Non-pigmented ciliary epithelial cell (primary cell): Measurements from ENCODE around the gene GNB1L.
A peak's percentile ranks its signal among the peaks of the same experiment; 100 is the strongest.

Source experiments
- DNase-seq: peaks from one replicate; pipeline ENCODE4 v3.0.0-alpha.2; 2010; ENCODE audit warnings: low read depth

Gene GNB1L

GRCh38 chr22:19823191-19823901 lies 31.3 kb downstream of the GNB1L start:
- DNase-seq, result no peak

DNA sequence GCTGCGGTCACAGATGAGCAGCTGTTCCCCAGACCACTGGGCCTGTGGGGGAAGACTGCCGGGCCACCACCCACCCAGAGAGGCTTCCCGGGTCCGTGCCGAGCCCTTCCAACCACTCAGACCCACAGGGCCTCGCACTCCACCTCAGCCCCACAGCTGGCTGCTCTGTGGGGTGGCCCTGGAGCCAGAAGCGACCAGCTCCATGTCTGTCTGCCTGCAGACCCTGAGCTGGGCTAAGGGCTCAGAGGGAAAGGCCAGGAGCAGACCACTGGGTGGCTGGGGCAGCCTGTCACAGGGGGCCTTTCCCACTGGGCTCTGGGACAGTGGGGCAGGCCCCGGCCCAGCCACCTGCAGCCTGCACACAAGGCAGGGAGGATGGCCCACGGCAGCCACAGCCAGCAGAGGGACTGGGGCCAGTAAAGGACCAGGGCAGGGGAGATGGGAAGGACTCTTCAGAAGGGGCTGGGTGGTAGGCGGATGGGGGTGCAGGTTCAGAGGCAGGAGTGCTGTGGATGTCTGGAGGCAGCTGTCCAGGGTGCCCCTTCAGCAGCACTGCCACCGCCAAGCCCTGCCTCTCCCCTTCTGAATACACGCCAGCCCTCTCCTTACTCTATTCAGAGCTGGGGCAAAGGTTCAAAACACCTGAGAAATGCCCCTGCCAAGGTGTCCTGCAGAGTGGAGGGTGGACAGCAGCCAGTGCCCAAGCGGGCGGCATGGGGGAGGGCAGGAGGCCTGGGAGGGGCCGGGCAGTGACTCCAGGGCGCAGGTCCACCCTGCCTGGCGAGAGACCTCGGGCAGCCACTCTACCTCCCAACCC lies 32.2 kb downstream of the GNB1L start:
- DNase-seq, result no peak

DNA sequence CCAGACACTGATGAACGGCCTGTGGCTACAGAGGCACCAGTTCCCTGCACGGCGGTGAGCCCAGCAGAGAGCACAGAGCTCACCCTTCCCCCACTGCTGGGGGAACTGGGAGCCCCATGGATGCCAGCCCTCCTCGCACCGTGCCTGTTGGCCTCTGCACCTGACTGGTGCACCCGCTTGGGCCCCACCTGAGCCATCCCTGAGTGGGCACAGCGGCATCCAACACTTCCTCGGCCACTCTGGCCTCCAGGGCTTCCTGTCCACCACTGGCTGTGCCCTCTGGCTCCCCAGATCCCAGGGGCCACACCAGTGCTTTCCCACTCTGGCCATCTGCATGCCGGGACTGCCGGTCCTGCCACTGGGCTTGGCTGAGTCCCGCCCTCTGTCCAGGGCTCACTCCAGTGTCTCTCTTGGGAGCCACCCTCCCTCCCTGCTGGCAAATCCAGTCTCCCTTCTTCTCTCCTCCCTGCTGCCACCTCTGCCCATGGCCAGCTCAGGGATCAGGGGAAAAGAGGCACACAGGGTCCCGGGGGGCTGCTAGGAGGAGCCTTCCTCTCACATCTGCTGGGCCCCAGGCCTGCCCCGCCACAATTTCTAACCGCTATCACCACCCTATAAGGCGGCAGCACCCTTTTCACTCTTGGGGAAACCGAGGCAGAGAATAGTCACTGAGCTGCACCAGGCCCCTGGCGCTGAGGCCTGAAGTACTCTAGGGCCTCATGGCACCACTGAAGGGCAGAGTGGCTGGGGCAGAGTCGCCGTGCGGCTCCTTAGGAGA lies 33.0 kb downstream of the GNB1L start:
- DNase-seq, result no peak

DNA sequence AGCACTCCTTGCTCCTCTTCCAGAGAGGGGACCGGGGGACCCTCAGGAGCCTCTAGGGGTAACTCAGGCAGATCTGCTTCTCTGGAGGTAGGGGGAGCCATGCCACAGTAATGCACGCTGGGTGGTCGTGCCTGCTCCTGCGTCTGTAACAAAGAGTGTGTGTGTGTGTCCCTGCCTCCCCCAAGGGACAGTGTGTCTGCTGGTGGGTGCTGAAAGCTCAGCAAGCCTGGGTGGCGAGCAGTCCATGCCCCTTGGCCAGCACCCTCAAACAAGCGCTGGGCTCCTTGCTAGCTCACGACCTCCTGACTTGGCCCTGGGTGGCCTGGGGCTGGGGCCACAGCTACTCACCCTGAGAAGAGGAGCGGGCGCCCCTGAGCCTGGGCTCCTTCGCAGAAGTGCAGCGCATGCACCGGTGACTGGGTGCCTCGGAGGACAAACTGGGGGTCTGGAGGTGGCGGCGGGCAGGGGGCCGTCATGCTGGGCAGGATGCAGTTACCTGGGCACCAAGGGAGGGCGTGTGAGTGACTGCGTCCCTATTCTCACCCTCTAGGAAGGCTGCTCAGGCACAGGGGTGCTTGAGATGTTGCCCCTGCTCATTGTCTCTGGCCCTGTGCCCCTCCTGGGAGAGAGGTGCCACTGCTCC lies 33.7 kb downstream of the GNB1L start:
- no peak for DNase-seq

GRCh38 chr22:19819911-19820879 lies 34.5 kb downstream of the GNB1L start:
- no peak for DNase-seq

- no peak for DNase-seq
These were observed 35.3 kb downstream of the GNB1L start for GRCh38 chr22:19819208-19819910.

- DNase-seq, result no peak
These were observed 36.1 kb downstream of the GNB1L start for GRCh38 chr22:19818324-19819207.

- DNase-seq, result no peak
These were observed 38.1 kb downstream of the GNB1L start for GRCh38 chr22:19816372-19817119.

DNA sequence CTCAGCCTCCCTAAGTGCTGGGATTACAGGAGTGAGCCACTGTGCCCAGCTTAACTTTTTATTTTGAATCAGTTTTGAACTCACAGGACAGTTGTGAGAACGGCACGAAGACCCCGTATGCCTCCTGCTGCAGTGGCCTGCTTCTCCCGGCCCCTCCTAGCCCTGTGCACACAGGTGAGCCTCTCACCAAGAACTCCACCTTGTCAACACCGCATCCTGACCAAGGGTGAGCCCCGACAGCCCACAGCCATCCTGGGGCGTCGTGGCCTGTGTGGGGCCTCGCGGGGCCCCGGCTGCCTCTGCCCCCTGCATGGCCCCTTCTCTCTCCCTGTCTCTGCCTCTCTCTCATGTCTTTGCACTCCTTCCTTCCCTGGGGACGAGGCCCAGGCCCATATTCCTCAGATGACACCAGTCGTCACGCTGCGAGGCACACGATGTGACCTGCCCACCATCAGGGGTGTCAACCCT lies 38.8 kb downstream of the GNB1L start:
- DNase-seq, result no peak

- no peak for DNase-seq
These were observed 39.4 kb downstream of the GNB1L start for GRCh38 chr22:19815093-19815822.

DNA sequence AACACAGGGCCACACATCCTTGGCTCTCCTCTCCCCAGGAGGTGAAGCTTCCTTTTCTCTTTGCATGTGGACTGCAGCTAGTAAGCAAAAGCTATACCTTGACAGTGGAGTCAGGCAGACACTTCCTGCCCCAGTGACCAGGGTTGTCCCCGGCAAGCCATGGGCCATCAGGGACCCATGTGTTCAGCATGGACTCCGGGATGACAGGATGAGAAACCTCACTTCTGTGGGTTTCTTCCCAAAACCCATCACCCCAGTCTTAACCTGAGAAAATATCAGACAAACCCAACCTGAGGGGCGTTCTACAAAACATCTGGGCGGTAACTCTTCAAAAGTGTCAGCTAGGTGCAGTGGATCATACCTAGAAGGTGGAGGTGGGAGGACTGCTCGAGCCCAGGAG lies 40.2 kb downstream of the GNB1L start:
- no peak for DNase-seq

- DNase-seq, result no peak
These were observed 41.8 kb downstream of the GNB1L start for GRCh38 chr22:19812910-19813309.

- DNase-seq, result no peak
These were observed 42.6 kb downstream of the GNB1L start for GRCh38 chr22:19811811-19812771.

- DNase-seq, result no peak
These were observed 43.5 kb downstream of the GNB1L start for GRCh38 chr22:19811211-19811621.

GRCh38 chr22:19810381-19811201 lies 44.1 kb downstream of the GNB1L start:
- DNase-seq, result peak; percentile 31

- no peak for DNase-seq
These were observed 44.9 kb downstream of the GNB1L start for GRCh38 chr22:19809741-19810140.
